OCI-LY1 (cell line): ENCODE data around the gene HYI.
"Not testable (repeated sequence)": the region's sequence is repeated elsewhere in the genome, so short reads cannot be mapped to it uniquely, and the experiment has no call there.

Source experiments
- CTCF ChIP-seq: fragments of 200-600 bp; sonication (generic), shearing (Covaris generic); IDR thresholded peaks from 2 replicates; pipeline ENCODE4 v1.5.1; 2017; ENCODE audit warnings: mild to moderate bottlenecking, antibody characterized with exemption, low read length, moderate library complexity, mixed read lengths
- EZH2 ChIP-seq: fragments of 200-600 bp; sonication (generic), shearing (Covaris generic); IDR thresholded peaks from 2 replicates; pipeline ENCODE4 v1.8.0; 2017; ENCODE audit warnings: borderline replicate concordance, mixed run types, mild to moderate bottlenecking, antibody characterized with exemption, low read length, moderate library complexity, mixed read lengths

- not testable (repeated sequence) for TF ChIP-seq CTCF, EZH2
These were observed 48.1 kb upstream of the HYI start for GRCh38 chr1:43501806-43502205.
